ENCODE data around the gene ESPL1.

- TF ChIP-seq, protein P1, sequence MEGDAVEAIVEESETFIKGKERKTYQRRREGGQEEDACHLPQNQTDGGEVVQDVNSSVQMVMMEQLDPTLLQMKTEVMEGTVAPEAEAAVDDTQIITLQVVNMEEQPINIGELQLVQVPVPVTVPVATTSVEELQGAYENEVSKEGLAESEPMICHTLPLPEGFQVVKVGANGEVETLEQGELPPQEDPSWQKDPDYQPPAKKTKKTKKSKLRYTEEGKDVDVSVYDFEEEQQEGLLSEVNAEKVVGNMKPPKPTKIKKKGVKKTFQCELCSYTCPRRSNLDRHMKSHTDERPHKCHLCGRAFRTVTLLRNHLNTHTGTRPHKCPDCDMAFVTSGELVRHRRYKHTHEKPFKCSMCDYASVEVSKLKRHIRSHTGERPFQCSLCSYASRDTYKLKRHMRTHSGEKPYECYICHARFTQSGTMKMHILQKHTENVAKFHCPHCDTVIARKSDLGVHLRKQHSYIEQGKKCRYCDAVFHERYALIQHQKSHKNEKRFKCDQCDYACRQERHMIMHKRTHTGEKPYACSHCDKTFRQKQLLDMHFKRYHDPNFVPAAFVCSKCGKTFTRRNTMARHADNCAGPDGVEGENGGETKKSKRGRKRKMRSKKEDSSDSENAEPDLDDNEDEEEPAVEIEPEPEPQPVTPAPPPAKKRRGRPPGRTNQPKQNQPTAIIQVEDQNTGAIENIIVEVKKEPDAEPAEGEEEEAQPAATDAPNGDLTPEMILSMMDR (conservative IDR thresholded peaks at IDR 0.05) = peak; percentile 83
- no peak for TF ChIP-seq ZFX (IDR thresholded peaks at IDR 0.05)
These were observed 19.7 kb downstream of the ESPL1 start for GRCh38 chr12:53287741-53288216.
